GM23338 (cell line): Measurements from ENCODE around the gene GPRIN1. TPM values are rescaled to one million over a fixed set of nuclear protein-coding genes. Genes with fewer than 3 reads are reported as not detected.

Experiments
- ETS1 ChIP-seq: IDR thresholded peaks from 2 replicates; pipeline ENCODE4 v1.6.1; 2016; ENCODE audit warnings: antibody characterized with exemption
- EZH2 ChIP-seq: fragments of 200-600 bp; sonication (generic); IDR thresholded peaks from one replicate; pipeline ENCODE4 v1.8.0; 2017; ENCODE audit warnings: antibody characterized with exemption, mild to moderate bottlenecking, low read depth; ENCODE audit not compliant: unreplicated experiment
- JUNB ChIP-seq: IDR thresholded peaks from one replicate; pipeline ENCODE4 v1.6.1; 2016; ENCODE audit warnings: antibody characterized with exemption; ENCODE audit not compliant: unreplicated experiment
- REST ChIP-seq: IDR thresholded peaks from one replicate; pipeline ENCODE4 v1.6.1; 2018; ENCODE audit warnings: antibody characterized with exemption; ENCODE audit not compliant: unreplicated experiment
- STAT1 ChIP-seq: IDR thresholded peaks from one replicate; pipeline ENCODE4 v1.6.1; 2016; ENCODE audit warnings: antibody characterized with exemption; ENCODE audit not compliant: unreplicated experiment
- ZNF462 ChIP-seq: fragments of 250-450 bp; sonication (Bioruptor Pico); IDR thresholded peaks from 2 replicates; pipeline ENCODE4 v1.5.0; 2020; ENCODE audit warnings: mild to moderate bottlenecking, moderate library complexity
- polyA plus RNA-seq: library from polyadenylated mRNA; unstranded; fragments of >200 nt; fragmentation: Nextera tagmentation; extraction: Ambion mirVana; gene quantifications from 2 replicates; pipeline ENCODE4 v1.2.1, GENCODE V29; 2016
- total RNA-seq: library from RNA; depleted of rRNA; stranded (reverse); fragments of >200 nt; shearing (Covaris generic); gene quantifications from 2 replicates; pipeline ENCODE4 v1.2.3, GENCODE V29; 2014

GPRIN1 gene
- total and polyA plus RNA-seq, 2 experiments from 2014 or later, result 3.8 to 14.6 TPM

GRCh38 chr5:176658817-176659511, 49.0 kb upstream of the GPRIN1 start (continued):
- TF ChIP-seq ZNF462 (CRISPR knock-in tag), result no peak
- TF ChIP-seq JUNB, result no peak
- TF ChIP-seq STAT1, result no peak
- no peak for TF ChIP-seq EZH2
- no peak for TF ChIP-seq ETS1
- no peak for TF ChIP-seq REST
